Spleen (tissue), 11 donors: ENCODE results near the gene NRG3. TPM values are rescaled to one million over a fixed set of nuclear protein-coding genes. Genes with fewer than 3 reads are reported as not detected.

Source experiments
- DNase-seq: peaks from one replicate; pipeline ENCODE4 v3.0.0-alpha.2; 2020
- H3K27ac ChIP-seq, 8 donors: fragments of 200-600 bp; sonication (generic) in 7 of 8; 1 replicate in 4 of 8; 2 replicates in 4 of 8; pipeline versions ENCODE4 v1.5.0 to v1.8.0; 2016 to 2021; ENCODE audit warnings: inconsistent platforms in 4 of 8, mild to moderate bottlenecking in 4 of 8, moderate library complexity in 1 of 8
- H3K27me3 ChIP-seq, 7 donors: fragments of 200-600 bp; sonication (generic) in 6 of 7; replicated peaks in 1 of 7; 1 replicate in 4 of 7; 2 replicates in 3 of 7; pipeline versions ENCODE4 v1.5.0 to v1.8.0; 2016 to 2021; ENCODE audit warnings: inconsistent platforms in 3 of 7, mild to moderate bottlenecking in 1 of 7
- H3K36me3 ChIP-seq, 6 donors: fragments of 200-600 bp; sonication (generic) in 5 of 6; 1 replicate in 4 of 6; 2 replicates in 2 of 6; pipeline versions ENCODE4 v1.5.0 to v1.8.0; 2016 to 2021; ENCODE audit warnings: inconsistent platforms in 2 of 6
- H3K4me1 ChIP-seq, 6 donors: fragments of 200-600 bp; sonication (generic) in 5 of 6; 1 replicate in 3 of 6; 2 replicates in 3 of 6; pipeline versions ENCODE4 v1.5.0 to v1.8.0; 2016 to 2021; ENCODE audit warnings: inconsistent platforms in 3 of 6
- H3K4me3 ChIP-seq, 8 donors: fragments of 200-600 bp; sonication (generic) in 7 of 8; 1 replicate in 4 of 8; 2 replicates in 4 of 8; pipeline versions ENCODE4 v1.5.0 to v1.8.0; 2016 to 2021; ENCODE audit warnings: inconsistent platforms in 4 of 8, mild to moderate bottlenecking in 4 of 8, moderate library complexity in 2 of 8
- H3K9me3 ChIP-seq, 8 donors: fragments of 200-600 bp; sonication (generic) in 7 of 8; 1 replicate in 4 of 8; 2 replicates in 4 of 8; pipeline versions ENCODE4 v1.5.0 to v1.8.0; 2016 to 2021; ENCODE audit warnings: inconsistent platforms in 4 of 8
- CTCF ChIP-seq, 11 experiments: fragments of 200-600 bp in 7 of 11; fragments of 450-650 bp in 4 of 11; sonication (generic) in 4 of 11; IDR thresholded peaks in 8 of 11; conservative IDR thresholded peaks in 3 of 11; 1 replicate in 7 of 11; 2 replicates in 4 of 11; pipeline versions ENCODE4 v1.4.0 to v1.8.0; 2016 to 2021; ENCODE audit warnings: antibody characterized with exemption in 11 of 11, inconsistent platforms in 4 of 11, mild to moderate bottlenecking in 1 of 11
- POLR2A ChIP-seq, 3 donors: fragments of 450-650 bp; IDR thresholded peaks; one replicate each; pipeline ENCODE4 v1.5.1; 2017; ENCODE audit warnings: antibody characterized with exemption in 3 of 3, mild to moderate bottlenecking in 1 of 3
- POLR2AphosphoS5 ChIP-seq, 3 donors: sonication (generic); formaldehyde crosslinking; IDR thresholded peaks; one replicate each; pipeline ENCODE4 v1.5.1; 2017; ENCODE audit warnings: antibody characterized with exemption in 3 of 3
- WGBS, 5 donors: extraction: QIAGEN DNeasy Blood & Tissue Kit in 3 of 5; methylation state at CpG; one replicate each; pipeline versions ENCODE4 v1.1.5 to v1.1.7; 2013 to 2018; 5-methylcytosine and 5-hydroxymethylcytosine counted together
- intact Hi-C: fragments of 100-400 bp; cut with DNase I; formaldehyde crosslinking; loops from one replicate; pipeline ENCODE4 v1.15.0; 2023; ENCODE audit warnings: low total_unique reads
- polyA plus RNA-seq, 3 donors: library from polyadenylated mRNA; stranded (reverse); fragments of 200-250 nt; gene quantifications; one replicate each; pipeline ENCODE4 v1.2.1, GENCODE V29; 2013
- total RNA-seq, 7 donors: library from RNA; depleted of rRNA in 3 of 7; stranded (reverse); fragments of >200 nt in 3 of 7; fragmentation: NEBNext Ultra II Directional in 4 of 7; extraction: Animal tissue kit (Norgen Biotek cat#: 25700) in 4 of 7; gene quantifications; one replicate each; pipeline versions ENCODE4 v1.1.0 to v1.2.1, GENCODE V29; 2016 to 2021
- donor health status: healthy with polysubstance abuse.
- donor health status: DM: no; HTN: no; CAD: no; lungs with moderate emphysema.
- donor health status: DM: no; HTN: no; CAD: no.
- donor health status: Bipolar disorder and iron deficiency.
- donor health status: healthy.
- donor health status: DM: no; HTN: no; CAD: no.
- donor health status: DM: yes; HTN: yes; CAD: no.

Gene NRG3
- total and polyA plus RNA-seq, 10 donors: 0.10 to 0.22 (median 0.21) TPM; not detected in 7

GRCh38 chr10:82075605-82076004 is 200.6 kb downstream of the NRG3 start:
- Histone ChIP-seq H3K9me3 (peaks cover 0 to 11% (median 2%) of the 10 kb centered on the region in 8 donors), H3K36me3 (no peaks in the 10 kb centered on the region), H3K27me3 (no peaks in the 10 kb centered on the region), H3K4me3 (no peak overlapping the region), H3K4me1 (no peaks in the 10 kb centered on the region), H3K27ac (no peak overlapping the region)
- intact Hi-C loops: no loop called here
- TF ChIP-seq CTCF (IDR thresholded peaks at IDR 0.05 in 8 of 11, conservative IDR thresholded peaks at IDR 0.05 in 3 of 11) (no peak), POLR2AphosphoS5 (IDR thresholded peaks at IDR 0.05) (no peak), POLR2A (IDR thresholded peaks at IDR 0.05) (no peak)
- no peak for DNase-seq
- WGBS, 5 donors: 54 to 67% (median 60%) methylated on average over 3 of the region's 3 CpGs

GRCh38 chr10:82084496-82084895 is 209.5 kb downstream of the NRG3 start:
- Histone ChIP-seq H3K4me3 (no peak overlapping the region), H3K4me1 (no peaks in the 10 kb centered on the region), H3K9me3 (peaks cover 0 to 13% (median 2%) of the 10 kb centered on the region in 8 donors), H3K27me3 (no peaks in the 10 kb centered on the region), H3K27ac (no peak overlapping the region), H3K36me3 (no peaks in the 10 kb centered on the region)
- no peak for DNase-seq
- TF ChIP-seq POLR2A (IDR thresholded peaks at IDR 0.05) (no peak), CTCF (IDR thresholded peaks at IDR 0.05 in 8 of 11, conservative IDR thresholded peaks at IDR 0.05 in 3 of 11) (no peak), POLR2AphosphoS5 (IDR thresholded peaks at IDR 0.05) (no peak)
- whole genome bisulfite sequencing, 5 donors: 74 to 88% (median 78%) methylated on average over 2 of the region's 2 CpGs
- intact Hi-C loops: no loop called here

GRCh38 chr10:82084904-82085303 is 209.9 kb downstream of the NRG3 start:
- Histone ChIP-seq H3K36me3 (no peaks in the 10 kb centered on the region), H3K9me3 (peaks cover 0 to 13% (median 2%) of the 10 kb centered on the region in 8 donors), H3K27ac (no peak overlapping the region), H3K4me1 (no peaks in the 10 kb centered on the region), H3K27me3 (no peaks in the 10 kb centered on the region), H3K4me3 (no peak overlapping the region)
- intact Hi-C loops: no loop called here
- no peak for DNase-seq
- 67 to 74% (median 72%) methylated on average over 7 of the region's 7 CpGs for WGBS, 5 donors
- no peak for TF ChIP-seq POLR2AphosphoS5 (IDR thresholded peaks at IDR 0.05)
- TF ChIP-seq CTCF (IDR thresholded peaks at IDR 0.05 in 8 of 11, conservative IDR thresholded peaks at IDR 0.05 in 3 of 11): no peak
- no peak for TF ChIP-seq POLR2A (IDR thresholded peaks at IDR 0.05)

- Histone ChIP-seq H3K4me3 (no peak overlapping the region), H3K9me3 (peaks cover 0 to 10% (median 0%) of the 10 kb centered on the region in 8 donors), H3K27me3 (no peaks in the 10 kb centered on the region), H3K4me1 (no peaks in the 10 kb centered on the region), H3K27ac (no peak overlapping the region), H3K36me3 (no peaks in the 10 kb centered on the region)
- WGBS, 5 donors: 31 to 42% (median 34%) methylated on average over 2 of the region's 2 CpGs
- TF ChIP-seq POLR2A (IDR thresholded peaks at IDR 0.05): no peak
- no peak for TF ChIP-seq POLR2AphosphoS5 (IDR thresholded peaks at IDR 0.05)
- TF ChIP-seq CTCF (IDR thresholded peaks at IDR 0.05 in 8 of 11, conservative IDR thresholded peaks at IDR 0.05 in 3 of 11): no peak
- intact Hi-C loops: no loop called here
- DNase-seq: no peak
Measured at GRCh38 chr10:82089327-82089726, 214.3 kb downstream of the NRG3 start.
